Thyroid gland (tissue), 4 donors: ENCODE measurements around the gene ITPR3. TPM values are rescaled to one million over a fixed set of nuclear protein-coding genes. Genes with fewer than 3 reads are reported as not detected.

Experiments used
- DNase-seq, 2 donors: peaks; one replicate each; pipeline ENCODE4 v3.0.0-alpha.2; 2019
- H3K27ac ChIP-seq, 3 donors: fragments of 200-600 bp; sonication (generic); 1 replicate in 2 of 3; 2 replicates in 1 of 3; pipeline ENCODE4 v1.5.1; 2016 to 2019; ENCODE audit warnings: mild to moderate bottlenecking in 1 of 3, moderate library complexity in 1 of 3
- H3K27me3 ChIP-seq: fragments of 200-600 bp; sonication (generic); one replicate; pipeline ENCODE4 v1.5.1; 2019
- H3K36me3 ChIP-seq, 2 donors: fragments of 200-600 bp; sonication (generic); one replicate each; pipeline ENCODE4 v1.5.1; 2016 to 2019
- H3K4me1 ChIP-seq, 2 donors: fragments of 200-600 bp; sonication (generic); one replicate each; pipeline ENCODE4 v1.5.1; 2017 to 2019
- H3K4me3 ChIP-seq, 3 donors: fragments of 200-600 bp; sonication (generic); replicated peaks in 1 of 3; 1 replicate in 2 of 3; 2 replicates in 1 of 3; pipeline ENCODE4 v1.5.1; 2016; ENCODE audit warnings: mild to moderate bottlenecking in 1 of 3
- H3K9me3 ChIP-seq: fragments of 200-600 bp; sonication (generic); one replicate; pipeline ENCODE4 v1.5.1; 2017
- POLR2A ChIP-seq, 2 donors: fragments of 450-650 bp; IDR thresholded peaks; one replicate each; pipeline ENCODE4 v1.6.1; 2017; ENCODE audit warnings: antibody characterized with exemption in 2 of 2, mild to moderate bottlenecking in 2 of 2, moderate library complexity in 1 of 2
- WGBS, 2 donors: methylation state at CpG; one replicate each; pipeline ENCODE4 v1.1.5; 2017; 5-methylcytosine and 5-hydroxymethylcytosine counted together
- intact Hi-C: fragments of 100-400 bp; cut with DNase I; formaldehyde crosslinking; loops from one replicate; pipeline ENCODE4 v1.15.1; 2023
- total RNA-seq, 4 donors: library from RNA; depleted of rRNA; stranded (reverse); fragments of >200 nt; gene quantifications; one replicate each; pipeline ENCODE4 v1.2.3, GENCODE V29; 2016
- TF ChIP-seq, protein P1 (sequence below), 6 experiments: fragments of 200-600 bp in 3 of 6; fragments of 450-650 bp in 3 of 6; sonication (generic) in 3 of 6; IDR thresholded peaks; one replicate each; pipeline ENCODE4 v1.5.1; 2016 to 2019; ENCODE audit warnings: antibody characterized with exemption in 6 of 6, mild to moderate bottlenecking in 2 of 6, inconsistent platforms in 1 of 6, moderate library complexity in 1 of 6

Gene ITPR3
- total RNA-seq, 4 donors from 2014 or later: 77.8 to 145 (median 105) TPM

- 93 to 98% methylated on average over 5 of the region's 5 CpGs for WGBS, 2 donors
- intact Hi-C loops: loop anchor here (10.0 kb wide), 2 partner anchors 184 to 574 kb away; no protein-coding TSS in a partner anchor
Observed at GRCh38 chr6:33581186-33581585, 39.9 kb upstream of the ITPR3 start.

DNA sequence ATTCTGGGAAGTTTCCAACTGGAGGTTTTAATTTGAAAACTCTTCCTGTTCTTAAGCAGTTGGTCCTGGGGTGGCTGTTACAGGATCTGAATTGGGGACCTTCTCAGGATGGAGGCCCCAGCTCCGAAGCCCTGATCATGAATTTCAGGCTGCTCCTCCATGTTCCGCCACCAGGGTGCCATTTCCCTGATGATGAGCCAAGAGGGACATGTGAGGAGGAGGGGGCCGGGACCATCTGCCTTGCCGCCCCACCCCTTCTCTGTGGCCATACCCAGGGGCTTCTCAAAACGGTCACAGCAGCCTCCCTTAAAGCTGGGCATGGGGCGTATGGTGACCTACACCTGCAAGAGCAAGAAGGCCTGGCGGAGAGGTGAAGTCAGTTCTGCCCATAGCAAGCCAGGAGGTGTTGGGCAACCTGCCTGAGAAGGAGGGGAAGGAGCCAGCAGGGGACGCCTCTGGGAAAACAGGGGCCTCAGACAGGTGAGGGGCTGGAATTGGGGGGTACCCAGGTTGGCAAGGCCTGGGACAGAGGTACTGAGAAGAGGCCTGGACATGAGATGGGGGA is 37.4 kb upstream of the ITPR3 start:
- Histone ChIP-seq H3K4me1 (peaks cover 8 to 22% of the 10 kb centered on the region in 2 donors), H3K9me3 (no peaks in the 10 kb centered on the region), H3K27ac (no peak overlapping the region), H3K27me3 (no peaks in the 10 kb centered on the region), H3K4me3 (no peak overlapping the region), H3K36me3 (no peaks in the 10 kb centered on the region)
- TF ChIP-seq POLR2A (IDR thresholded peaks at IDR 0.05): no peak
- TF ChIP-seq, protein P1, sequence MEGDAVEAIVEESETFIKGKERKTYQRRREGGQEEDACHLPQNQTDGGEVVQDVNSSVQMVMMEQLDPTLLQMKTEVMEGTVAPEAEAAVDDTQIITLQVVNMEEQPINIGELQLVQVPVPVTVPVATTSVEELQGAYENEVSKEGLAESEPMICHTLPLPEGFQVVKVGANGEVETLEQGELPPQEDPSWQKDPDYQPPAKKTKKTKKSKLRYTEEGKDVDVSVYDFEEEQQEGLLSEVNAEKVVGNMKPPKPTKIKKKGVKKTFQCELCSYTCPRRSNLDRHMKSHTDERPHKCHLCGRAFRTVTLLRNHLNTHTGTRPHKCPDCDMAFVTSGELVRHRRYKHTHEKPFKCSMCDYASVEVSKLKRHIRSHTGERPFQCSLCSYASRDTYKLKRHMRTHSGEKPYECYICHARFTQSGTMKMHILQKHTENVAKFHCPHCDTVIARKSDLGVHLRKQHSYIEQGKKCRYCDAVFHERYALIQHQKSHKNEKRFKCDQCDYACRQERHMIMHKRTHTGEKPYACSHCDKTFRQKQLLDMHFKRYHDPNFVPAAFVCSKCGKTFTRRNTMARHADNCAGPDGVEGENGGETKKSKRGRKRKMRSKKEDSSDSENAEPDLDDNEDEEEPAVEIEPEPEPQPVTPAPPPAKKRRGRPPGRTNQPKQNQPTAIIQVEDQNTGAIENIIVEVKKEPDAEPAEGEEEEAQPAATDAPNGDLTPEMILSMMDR (IDR thresholded peaks at IDR 0.05): no peak
- no peak for DNase-seq
- WGBS, 2 donors: 69 to 71% methylated on average over 6 to 8 of the region's 8 CpGs
- intact Hi-C loops: loop anchor here (2.0 to 10.0 kb wide), 3 partner anchors 117 to 571 kb away; no protein-coding TSS in a partner anchor

More at GRCh38 chr6:33581186-33581585, 39.9 kb upstream of the ITPR3 start:
- H3K4me1 ChIP-seq: peaks cover 9 to 25% of the 10 kb centered on the region in 2 donors
- H3K4me3 ChIP-seq: no peak overlapping the region
- TF ChIP-seq, protein P1 (IDR thresholded peaks at IDR 0.05): no peak
- no peak for TF ChIP-seq POLR2A (IDR thresholded peaks at IDR 0.05)
- no peaks in the 10 kb centered on the region for H3K9me3 ChIP-seq
- H3K27ac ChIP-seq: no peak overlapping the region
- no peaks in the 10 kb centered on the region for H3K36me3 ChIP-seq
- no peak for DNase-seq
- no peaks in the 10 kb centered on the region for H3K27me3 ChIP-seq

GRCh38 chr6:33584700-33585402 is 36.3 kb upstream of the ITPR3 start:
- H3K27ac ChIP-seq: no peak overlapping the region
- intact Hi-C loops: loop anchor here (2.0 to 10.0 kb wide), 3 partner anchors 116 to 570 kb away; no protein-coding TSS in a partner anchor
- 76 to 80% methylated on average over 11 of the region's 11 CpGs for WGBS, 2 donors

DNA sequence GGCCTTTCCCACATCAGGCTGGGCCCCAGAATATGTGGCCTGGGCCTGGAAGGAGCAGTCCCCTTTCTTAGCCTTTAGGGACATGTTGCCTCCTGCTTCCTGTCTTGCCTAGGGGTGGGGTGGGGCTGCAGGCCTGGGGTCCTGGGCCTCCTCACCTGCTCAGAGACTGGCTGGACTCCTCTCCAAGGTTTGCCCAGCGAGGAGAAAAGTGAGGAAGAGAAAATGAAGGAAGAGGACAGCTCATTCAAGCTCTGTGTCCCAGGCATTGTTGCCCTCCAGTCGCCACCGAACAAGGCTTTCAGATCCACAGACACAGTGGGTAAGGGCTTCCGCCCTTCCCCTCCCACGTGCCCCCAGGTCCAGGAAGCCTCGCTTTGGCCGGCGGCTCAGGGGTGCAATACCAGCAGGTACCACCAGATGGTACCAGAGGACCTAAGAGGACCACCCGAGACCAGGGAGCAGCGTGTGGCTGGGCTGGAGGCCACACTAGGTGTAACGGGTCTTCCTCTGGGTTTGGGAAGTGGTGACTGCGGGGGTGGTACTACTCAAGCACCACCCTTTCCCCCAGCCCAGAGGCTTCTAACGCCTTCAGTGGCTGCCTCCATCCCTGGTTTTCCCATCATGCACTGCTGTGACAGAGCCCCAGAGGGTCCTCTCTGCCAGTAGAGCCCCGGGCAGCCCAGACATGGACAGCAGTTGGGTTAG is 35.6 kb upstream of the ITPR3 start:
- H3K4me3 ChIP-seq: no peak overlapping the region
- H3K4me1 ChIP-seq: peaks cover 8 to 23% of the 10 kb centered on the region in 2 donors
- no peaks in the 10 kb centered on the region for H3K27me3 ChIP-seq
- 9 to 18% methylated on average over 13 of the region's 14 CpGs for WGBS, 2 donors
- H3K9me3 ChIP-seq: no peaks in the 10 kb centered on the region
- intact Hi-C loops: loop anchor here (2.0 to 10.0 kb wide), 3 partner anchors 115 to 569 kb away; no protein-coding TSS in a partner anchor
- peak; percentile 81 to 82 for DNase-seq
- no peak for TF ChIP-seq POLR2A (IDR thresholded peaks at IDR 0.05)
- TF ChIP-seq, protein P1 (IDR thresholded peaks at IDR 0.05): peak; percentile 96 to 99 (median 98)
- no peak overlapping the region for H3K27ac ChIP-seq
- no peaks in the 10 kb centered on the region for H3K36me3 ChIP-seq

More at GRCh38 chr6:33584700-33585402, 36.3 kb upstream of the ITPR3 start:
- Histone ChIP-seq H3K4me1 (peaks cover under 1 to 19% of the 10 kb centered on the region in 2 donors), H3K4me3 (no peak overlapping the region), H3K36me3 (no peaks in the 10 kb centered on the region), H3K9me3 (no peaks in the 10 kb centered on the region), H3K27me3 (no peaks in the 10 kb centered on the region)
- no peak for TF ChIP-seq POLR2A (IDR thresholded peaks at IDR 0.05)
- TF ChIP-seq, protein P1 (IDR thresholded peaks at IDR 0.05): no peak
- DNase-seq: no peak
